Inflammatory macrophage (primary cell): ENCODE data around the gene FGF16.
"Not testable (repeated sequence)": the region's sequence is repeated elsewhere in the genome, so short reads cannot be mapped to it uniquely, and the experiment has no call there.

Experiments
- DNase-seq, 2 donors: peaks; one replicate each; pipeline ENCODE4 v3.0.0-alpha.2; 2020 to 2022

FGF16 gene

GRCh38 chrX:77447653-77448569 is 722 bp downstream of the FGF16 start:
- no peak for DNase-seq

- no peak for DNase-seq
Observed at GRCh38 chrX:77450415-77450814, 3.2 kb downstream of the FGF16 start.

- no peak for DNase-seq
Observed at GRCh38 chrX:77450996-77451395, 3.8 kb downstream of the FGF16 start.

- no peak for DNase-seq
Observed at GRCh38 chrX:77453190-77453589, 6.0 kb downstream of the FGF16 start.

DNA sequence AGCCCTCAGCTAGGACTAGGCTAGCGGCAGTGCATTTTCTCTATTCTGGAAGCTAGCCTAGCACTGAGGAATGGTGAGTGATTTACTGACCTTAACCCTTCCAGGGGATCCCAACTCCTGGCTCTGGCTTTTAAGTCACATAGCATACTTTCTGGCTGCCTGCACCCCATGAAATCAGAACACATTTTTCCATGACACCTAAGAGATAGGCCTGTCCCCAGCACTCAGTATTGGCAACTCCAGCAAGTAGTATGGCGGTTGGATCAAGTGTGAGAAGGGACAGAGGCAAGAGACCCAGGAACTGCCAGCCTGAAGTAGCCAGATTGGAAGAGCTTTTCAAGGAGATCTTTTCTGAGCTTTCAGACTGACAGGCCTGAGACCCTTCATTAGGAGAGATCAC is 8.2 kb downstream of the FGF16 start:
- no peak for DNase-seq

- DNase-seq: no peak
Observed at GRCh38 chrX:77484045-77484444, 36.9 kb downstream of the FGF16 start.

DNA sequence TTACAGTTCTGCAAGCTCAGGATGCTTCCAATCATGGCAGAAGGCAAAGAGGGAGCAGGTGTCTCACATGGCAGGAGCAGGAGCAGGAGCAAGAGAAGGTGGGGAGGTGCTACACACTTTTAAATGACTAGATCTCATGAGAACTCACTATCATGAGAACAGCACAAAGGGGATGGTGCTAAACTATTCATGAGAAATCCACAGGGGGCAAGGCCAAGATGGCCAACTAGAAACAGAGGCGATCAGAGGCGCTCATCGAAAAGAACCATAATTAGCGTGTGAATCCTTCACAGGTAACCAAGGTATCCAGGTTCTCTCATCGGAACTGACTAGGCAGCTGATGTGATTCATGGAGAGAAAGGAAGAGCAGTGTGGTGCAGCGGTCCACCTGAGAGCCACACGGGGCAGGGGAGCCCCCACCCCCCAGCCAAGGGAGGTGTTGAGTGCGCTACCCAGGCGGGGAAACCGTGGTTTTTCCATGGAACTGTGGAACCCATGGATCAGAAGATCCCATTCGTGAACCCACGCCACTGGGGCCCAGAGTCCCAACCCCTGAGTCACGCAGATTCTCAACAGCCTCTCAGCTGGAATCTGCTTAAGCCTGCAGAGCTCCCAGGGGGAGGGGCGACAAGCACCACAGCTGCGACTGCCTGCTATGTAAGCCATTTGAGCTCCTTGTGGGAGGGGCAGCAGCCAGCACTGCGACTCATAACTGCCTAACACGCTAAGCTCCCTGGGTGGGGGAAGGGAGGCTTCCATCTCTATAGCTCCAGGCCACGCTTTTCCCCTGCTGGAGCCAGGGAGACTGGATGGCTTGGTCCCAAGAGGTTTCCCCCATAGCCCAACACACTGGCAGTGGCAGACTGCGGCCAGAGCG is 46.7 kb downstream of the FGF16 start:
- no peak for DNase-seq

DNA sequence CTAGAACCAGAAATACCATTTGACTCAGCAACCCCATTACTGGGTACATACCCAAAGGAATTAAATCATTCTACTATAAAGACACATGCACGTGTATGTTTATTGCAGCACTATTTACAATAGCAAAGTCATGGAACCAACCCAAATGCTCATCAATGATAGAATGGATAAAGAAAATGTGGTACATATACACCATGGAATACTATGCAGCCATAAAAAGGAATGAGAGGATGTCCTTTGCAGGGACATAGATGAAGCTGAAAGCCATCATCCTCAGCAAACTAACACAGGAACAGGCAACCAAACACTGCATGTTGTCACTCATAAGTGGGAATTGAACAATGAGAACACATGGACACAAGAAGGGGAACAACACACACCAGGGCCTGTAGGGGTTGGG is 53.0 kb downstream of the FGF16 start:
- DNase-seq: not testable (repeated sequence)

DNA sequence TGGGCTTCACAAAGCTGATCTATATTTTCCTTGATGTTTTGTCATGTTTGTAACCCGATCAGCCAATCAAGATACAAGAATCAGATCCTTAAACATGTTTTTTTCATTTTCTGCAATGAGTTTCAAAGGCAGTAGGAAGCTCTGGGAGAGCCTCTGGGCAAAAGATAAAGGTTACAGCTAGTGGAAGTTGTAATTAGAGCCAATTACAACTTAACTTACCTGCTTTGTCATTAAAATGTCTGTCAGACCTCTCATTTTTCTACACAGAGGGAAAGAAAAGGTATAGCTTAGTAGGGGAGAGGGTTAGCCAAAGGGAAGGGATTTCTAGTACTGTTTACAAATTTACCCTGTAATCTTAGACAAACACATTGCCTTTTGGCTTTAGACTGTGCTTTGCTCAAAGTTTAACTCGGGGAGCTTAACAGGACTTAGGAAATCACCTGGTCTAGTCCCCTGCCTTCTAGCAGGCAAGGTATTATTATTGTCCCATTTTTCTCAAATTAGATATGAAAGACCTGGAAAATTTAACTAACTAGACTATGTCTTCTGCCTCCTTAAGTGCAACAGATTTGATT is 55.8 kb downstream of the FGF16 start:
- no peak for DNase-seq

DNA sequence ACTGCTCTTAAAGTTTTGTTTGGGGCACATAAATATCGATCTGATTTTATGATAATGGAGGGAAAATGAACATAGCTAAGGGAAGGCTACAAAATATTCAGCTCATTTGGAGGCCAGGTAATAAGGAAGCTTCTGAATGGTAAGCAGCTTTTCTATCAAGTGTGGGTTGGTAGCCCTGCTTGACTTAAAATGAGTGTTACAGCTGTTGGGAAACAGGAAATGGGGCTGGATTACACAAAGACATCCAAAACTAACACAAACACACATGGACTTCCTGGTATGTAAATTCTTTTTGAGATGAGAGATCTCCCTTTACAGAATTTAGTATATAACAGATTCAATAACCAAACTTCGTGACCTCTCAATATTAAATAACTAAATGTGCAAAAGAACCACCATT is 58.0 kb downstream of the FGF16 start:
- peak; percentile 42 to 51 for DNase-seq
